ENCODE results near the gene SUCO.
"Not testable (repeated sequence)": the region's sequence is repeated elsewhere in the genome, so short reads cannot be mapped to it uniquely, and the experiment has no call there.

The SUCO gene

DNA sequence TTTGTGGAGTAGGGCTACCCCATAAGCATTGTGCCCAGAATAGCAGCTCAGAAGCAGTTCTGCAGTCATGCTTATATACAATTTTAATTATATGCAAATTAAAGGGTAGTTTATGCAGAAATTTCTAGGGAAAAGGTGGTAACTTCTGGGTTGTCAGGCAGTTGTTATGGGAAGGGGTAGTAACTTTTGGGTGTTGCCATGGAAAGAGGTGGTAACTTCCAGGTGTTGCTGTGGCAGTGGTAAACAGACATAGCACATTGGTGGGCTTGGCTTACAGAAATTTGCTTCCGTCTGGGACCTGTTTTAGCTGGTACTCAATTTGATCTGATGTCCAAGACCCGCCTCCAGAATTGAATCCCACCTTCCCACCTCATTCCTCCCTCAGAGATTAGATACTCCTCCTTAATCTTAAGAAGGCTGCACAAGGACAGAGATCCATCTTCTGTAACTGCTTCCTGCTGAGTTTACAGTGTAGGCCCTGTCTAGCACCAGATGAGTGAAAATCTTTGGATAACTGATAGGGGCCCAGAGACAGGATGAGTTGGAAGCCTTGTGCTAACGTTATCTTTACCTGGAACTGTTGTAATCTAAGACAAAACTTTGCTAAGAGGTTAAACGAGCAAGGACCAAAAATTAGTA, 26.7 kb downstream of the SUCO start:
- in situ Hi-C loops (cut with HindIII; ENCODE audit: low sequenced_read_pairs): no loop called here

- in situ Hi-C loops (cut with HindIII; ENCODE audit: low sequenced_read_pairs): no loop called here
Observed at GRCh38 chr1:172561252-172561651, 28.3 kb downstream of the SUCO start.

GRCh38 chr1:172566196-172566997, 33.4 kb downstream of the SUCO start:
- in situ Hi-C loops (cut with HindIII; ENCODE audit: low sequenced_read_pairs): no loop called here

- in situ Hi-C loops (cut with HindIII; ENCODE audit: low sequenced_read_pairs): no loop called here
Observed at GRCh38 chr1:172567720-172568119, 34.8 kb downstream of the SUCO start.

GRCh38 chr1:172574080-172574479, 41.1 kb downstream of the SUCO start:
- in situ Hi-C loops (cut with HindIII; ENCODE audit: low sequenced_read_pairs): no loop called here

GRCh38 chr1:172578586-172578985, 45.6 kb downstream of the SUCO start:
- in situ Hi-C loops (cut with HindIII; ENCODE audit: low sequenced_read_pairs): no loop called here

- in situ Hi-C loops (cut with HindIII; ENCODE audit: low sequenced_read_pairs): no loop called here
Observed at GRCh38 chr1:172581273-172581672, 48.3 kb downstream of the SUCO start.

DNA sequence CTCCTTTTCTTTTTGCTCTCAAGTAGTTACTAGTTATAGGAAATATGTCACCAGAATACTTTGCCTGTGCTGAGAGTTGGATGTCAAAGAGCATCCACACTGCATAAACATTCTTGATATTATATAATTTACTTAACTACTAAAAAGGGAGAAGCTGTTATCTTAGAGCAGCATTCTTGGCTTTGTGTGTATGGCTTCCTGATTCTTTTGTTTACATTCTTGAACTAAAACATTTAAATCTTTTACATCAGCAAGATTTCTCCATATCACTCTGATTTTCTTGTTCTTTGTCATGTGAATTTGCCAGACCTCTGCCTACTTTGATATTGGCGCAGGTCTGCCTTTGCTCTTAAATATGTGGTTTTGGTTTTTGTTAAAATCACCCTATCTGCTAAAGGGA, 48.8 kb downstream of the SUCO start:
- in situ Hi-C loops (cut with HindIII; ENCODE audit: low sequenced_read_pairs): no loop called here

- in situ Hi-C loops (cut with HindIII; ENCODE audit: low sequenced_read_pairs): no loop called here
Observed at GRCh38 chr1:172582889-172583288, 49.9 kb downstream of the SUCO start.

DNA sequence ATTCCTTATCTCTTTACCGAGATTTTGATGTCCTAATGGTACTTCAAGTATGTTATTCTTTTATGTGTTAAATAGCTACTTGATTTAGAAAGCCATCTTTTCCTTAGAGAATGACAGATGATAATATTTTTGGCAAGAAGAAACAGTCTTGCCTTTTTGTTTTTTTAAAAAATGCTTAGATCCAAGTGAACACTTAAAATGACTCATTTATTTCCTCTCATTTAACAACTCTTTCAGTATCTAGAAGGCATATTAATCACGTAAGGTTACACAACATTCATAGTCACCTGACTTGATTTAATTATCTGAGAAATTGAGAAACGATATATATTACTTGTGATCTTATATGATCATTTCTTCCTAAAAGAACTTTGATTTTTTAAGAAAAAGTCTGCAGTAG, 52.4 kb downstream of the SUCO start:
- in situ Hi-C loops (cut with HindIII; ENCODE audit: low sequenced_read_pairs): no loop called here

GRCh38 chr1:172585861-172586260, 52.9 kb downstream of the SUCO start:
- in situ Hi-C loops (cut with HindIII; ENCODE audit: low sequenced_read_pairs): no loop called here

- in situ Hi-C loops (cut with HindIII; ENCODE audit: low sequenced_read_pairs): no loop called here
Observed at GRCh38 chr1:172588296-172589291, 55.6 kb downstream of the SUCO start.

DNA sequence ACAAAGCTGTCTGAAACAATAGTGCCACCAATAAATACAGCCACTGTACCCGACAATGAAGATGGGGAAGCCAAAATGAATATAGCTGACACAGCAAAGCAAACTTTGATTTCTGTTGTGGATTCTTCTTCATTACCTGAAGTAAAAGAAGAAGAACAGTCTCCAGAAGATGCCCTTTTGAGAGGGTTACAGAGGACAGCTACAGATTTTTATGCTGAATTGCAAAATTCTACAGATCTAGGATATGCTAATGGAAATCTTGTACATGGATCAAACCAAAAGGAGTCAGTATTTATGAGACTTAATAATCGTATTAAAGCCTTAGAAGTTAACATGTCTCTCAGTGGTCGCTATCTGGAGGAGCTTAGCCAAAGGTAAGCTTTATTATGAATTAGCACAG, 56.6 kb downstream of the SUCO start:
- in situ Hi-C loops (cut with HindIII; ENCODE audit: low sequenced_read_pairs): no loop called here

GRCh38 chr1:172591429-172591828, 58.5 kb downstream of the SUCO start:
- in situ Hi-C loops (cut with HindIII; ENCODE audit: low sequenced_read_pairs): not testable (repeated sequence)

- in situ Hi-C loops (cut with HindIII; ENCODE audit: low sequenced_read_pairs): not testable (repeated sequence)
Observed at GRCh38 chr1:172595066-172595465, 62.1 kb downstream of the SUCO start.

DNA sequence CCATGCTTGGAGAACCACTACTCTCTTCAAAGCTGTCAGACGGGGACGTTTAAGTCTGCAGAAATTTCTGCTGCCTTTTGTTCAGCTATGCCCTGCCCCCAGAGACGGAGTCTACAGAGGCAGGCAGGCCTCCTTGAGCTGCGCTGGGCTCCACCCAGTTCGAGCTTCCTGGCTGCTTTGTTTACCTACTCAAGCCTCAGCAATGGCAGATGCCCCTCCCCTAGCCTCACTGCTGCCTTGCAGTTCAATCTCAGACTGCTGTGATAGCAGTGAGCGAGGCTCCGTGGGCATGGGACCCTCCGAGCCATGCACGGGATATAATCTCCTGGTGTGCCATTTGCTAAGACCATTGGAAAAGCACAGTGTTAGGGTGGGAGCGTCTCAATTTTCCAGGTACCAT, 63.8 kb downstream of the SUCO start:
- in situ Hi-C loops (cut with HindIII; ENCODE audit: low sequenced_read_pairs): not testable (repeated sequence)

GRCh38 chr1:172599912-172600311, 67.0 kb downstream of the SUCO start:
- in situ Hi-C loops (cut with HindIII; ENCODE audit: low sequenced_read_pairs): no loop called here

- in situ Hi-C loops (cut with HindIII; ENCODE audit: low sequenced_read_pairs): no loop called here
Observed at GRCh38 chr1:172600615-172601014, 67.7 kb downstream of the SUCO start.

- in situ Hi-C loops (cut with HindIII; ENCODE audit: low sequenced_read_pairs): no loop called here
Observed at GRCh38 chr1:172601046-172601630, 68.2 kb downstream of the SUCO start.

GRCh38 chr1:172602706-172603105, 69.8 kb downstream of the SUCO start:
- in situ Hi-C loops (cut with HindIII; ENCODE audit: low sequenced_read_pairs): no loop called here

DNA sequence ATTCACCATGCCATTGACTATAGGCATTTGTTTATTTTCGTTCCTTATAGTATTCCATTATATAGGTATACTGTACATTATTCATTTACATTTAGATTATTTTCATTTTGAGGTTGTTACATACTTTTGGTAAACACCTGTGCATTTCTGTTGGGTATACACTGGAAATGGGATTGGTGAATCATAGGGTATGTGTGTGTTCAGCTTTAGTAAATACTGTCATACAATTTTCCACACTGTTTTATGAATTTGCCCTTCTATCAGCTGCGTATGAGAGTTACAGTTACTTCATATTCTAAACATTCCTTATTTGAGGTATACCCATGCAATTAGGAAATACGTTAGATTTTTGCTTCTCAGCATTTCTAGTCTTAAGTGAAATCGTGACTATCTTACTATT, 70.9 kb downstream of the SUCO start:
- in situ Hi-C loops (cut with HindIII; ENCODE audit: low sequenced_read_pairs): no loop called here

Data from DLD1 (cell line).